MM.1S (cell line): ENCODE results near the gene CLMN.

Experiments used
- CTCF ChIP-seq: fragments of 300-600 bp; sonication (generic); IDR thresholded peaks from 2 replicates; pipeline ENCODE4 v1.5.1; 2016; ENCODE audit warnings: antibody characterized with exemption, low read length, mixed read lengths
- EZH2phosphoT487 ChIP-seq: fragments of 300-600 bp; sonication (generic); IDR thresholded peaks from 2 replicates; pipeline ENCODE4 v1.6.1; 2018; ENCODE audit warnings: antibody characterized with exemption, low read length

- no peak for TF ChIP-seq CTCF
- TF ChIP-seq EZH2phosphoT487, result no peak
Observed at GRCh38 chr14:95336192-95336760, 16.6 kb upstream of the CLMN start.
